HG02970 (cell line): ENCODE data around the gene ATP7B.

Source experiments
- ATAC-seq: cut with Tn5 transposase; IDR thresholded peaks from one replicate; pipeline ENCODE4 v1.9.1; 2021; ENCODE audit warnings: mild to moderate bottlenecking, moderate library complexity, moderate number of reproducible peaks; ENCODE audit not compliant: unreplicated experiment, low FRiP score

The ATP7B gene

GRCh38 chr13:51905787-51906186 lies 105.5 kb downstream of the ATP7B start:
- ATAC-seq = no peak

GRCh38 chr13:51902776-51903175 lies 108.5 kb downstream of the ATP7B start:
- ATAC-seq = no peak

- ATAC-seq = no peak
Measured at GRCh38 chr13:51900471-51900870, 110.8 kb downstream of the ATP7B start.

- ATAC-seq = no peak
Measured at GRCh38 chr13:51895906-51896888, 115.1 kb downstream of the ATP7B start.

- ATAC-seq = no peak
Measured at GRCh38 chr13:51894239-51894638, 117.0 kb downstream of the ATP7B start.

- ATAC-seq = no peak
Measured at GRCh38 chr13:51892657-51893056, 118.6 kb downstream of the ATP7B start.

GRCh38 chr13:51887468-51887867 lies 123.8 kb downstream of the ATP7B start:
- ATAC-seq = no peak

- no peak for ATAC-seq
Measured at GRCh38 chr13:51885651-51886050, 125.6 kb downstream of the ATP7B start.

GRCh38 chr13:51883226-51883600 lies 128.0 kb downstream of the ATP7B start:
- no peak for ATAC-seq
